Endothelial cell of umbilical vein (primary cell): Measurements from ENCODE around the gene SMCHD1. TPM values are rescaled to one million over a fixed set of nuclear protein-coding genes. Genes with fewer than 3 reads are reported as not detected.

ENCODE experiments used
- BruUV-seq: library from RNA; stranded (reverse); fragments of 400-500 nt; replicated peaks from 2 replicates; lab custom pipeline; 2021; lab: Mats Ljungman, UMichigan
- CTCF ChIA-PET: fragments of 300-600, 350-600 bp; sonication (Branson Sonifier 250); formaldehyde crosslinking; loops from one replicate; lab custom pipeline; 2021; ENCODE audit warnings: antibody characterized with exemption, inconsistent platforms; lab: Charles Lee
- POLR2A ChIA-PET: fragments of 300-600, 350-600 bp; sonication (Branson Sonifier 250); formaldehyde crosslinking; loops from one replicate; lab custom pipeline; 2021; ENCODE audit warnings: antibody characterized with exemption, inconsistent platforms; lab: Charles Lee
- DNase-seq: peaks from one replicate; pipeline ENCODE4 v3.0.0-alpha.2; 2011; ENCODE audit warnings: low read depth, low spot score
- FAIRE-seq: peaks from 2 replicates; lab custom pipeline; 2011; peaks lifted over from hg19 to GRCh38; lab: Jason Lieb, UNC
- H2AFZ ChIP-seq: 2 replicates; pipeline ENCODE4 v1.6.0; 2012; ENCODE audit warnings: low read depth, low read length, control low read depth, inconsistent platforms
- H3K27ac ChIP-seq: 2 replicates; pipeline ENCODE4 v1.5.1; 2011; ENCODE audit warnings: low read depth, mild to moderate bottlenecking, control low read depth, low read length, moderate library complexity; ENCODE audit not compliant: insufficient read depth
- H3K27me3 ChIP-seq, 2 experiments: 2 replicates each; pipeline versions ENCODE4 v1.6.0 to v1.6.1; 2011; ENCODE audit warnings: low read length in 2 of 2, mixed read lengths in 1 of 2; ENCODE audit not compliant: control insufficient read depth in 2 of 2, insufficient read depth in 2 of 2
- H3K36me3 ChIP-seq, 2 experiments: 2 replicates in 1 of 2; 3 replicates in 1 of 2; pipeline ENCODE4 v1.5.1; 2011; ENCODE audit warnings: low read length in 2 of 2, mild to moderate bottlenecking in 1 of 2, moderate library complexity in 1 of 2; ENCODE audit not compliant: control insufficient read depth in 2 of 2, insufficient read depth in 2 of 2; ENCODE audit errors: extremely low read depth in 1 of 2
- H3K4me1 ChIP-seq: 3 replicates; pipeline ENCODE4 v1.5.1; 2011; ENCODE audit warnings: mild to moderate bottlenecking, low read length; ENCODE audit not compliant: control insufficient read depth, insufficient read depth; ENCODE audit errors: extremely low read depth
- H3K4me2 ChIP-seq: 2 replicates; pipeline ENCODE4 v1.6.1; 2011; ENCODE audit warnings: low read length, control low read depth, mixed read lengths; ENCODE audit not compliant: insufficient read depth
- H3K4me3 ChIP-seq, 3 experiments: fragments of 200-600 bp in 1 of 3; sonication (generic), shearing (Covaris generic) in 1 of 3; replicated peaks in 1 of 3; 2 replicates each; pipeline ENCODE4 v1.5.1; 2011 to 2016; ENCODE audit warnings: control low read depth in 3 of 3, low read length in 3 of 3, mild to moderate bottlenecking in 2 of 3, inconsistent platforms in 1 of 3, low read depth in 1 of 3, moderate library complexity in 1 of 3; ENCODE audit not compliant: insufficient read depth in 1 of 3
- H3K79me2 ChIP-seq: 2 replicates; pipeline ENCODE4 v1.6.0; 2012; ENCODE audit warnings: low read length, inconsistent platforms; ENCODE audit not compliant: control insufficient read depth, insufficient read depth
- H3K9ac ChIP-seq: replicated peaks from 2 replicates; pipeline ENCODE3; 2011; ENCODE audit warnings: low read length, control low read depth; ENCODE audit not compliant: insufficient read depth; ENCODE audit errors: extremely low read depth
- H3K9me1 ChIP-seq: replicated peaks from 3 replicates; pipeline ENCODE4 v1.6.0; 2011; ENCODE audit warnings: mild to moderate bottlenecking, low read length; ENCODE audit not compliant: control insufficient read depth, insufficient read depth; ENCODE audit errors: extremely low read depth
- H3K9me3 ChIP-seq: replicated peaks from 2 replicates; pipeline ENCODE4 v1.5.1; 2012; ENCODE audit warnings: low read length, inconsistent platforms; ENCODE audit not compliant: control insufficient read depth, insufficient read depth
- H4K20me1 ChIP-seq: replicated peaks from 2 replicates; pipeline ENCODE3; 2011; ENCODE audit warnings: mild to moderate bottlenecking, low read length; ENCODE audit not compliant: control insufficient read depth, insufficient read depth; ENCODE audit errors: extremely low read depth
- CTCF ChIP-seq, 2 donors: IDR thresholded peaks; 1 replicate in 1 of 2; 2 replicates in 1 of 2; pipeline ENCODE4 v1.5.1; 2011; ENCODE audit warnings: low read length in 2 of 2, mild to moderate bottlenecking in 2 of 2, moderate library complexity in 2 of 2, control low read depth in 1 of 2, inconsistent platforms in 1 of 2, low read depth in 1 of 2; ENCODE audit not compliant: insufficient read depth in 1 of 2; ENCODE audit errors: extremely low read depth in 1 of 2
- EZH2 ChIP-seq: IDR thresholded peaks from 2 replicates; pipeline ENCODE4 v1.6.1; 2012; ENCODE audit warnings: borderline replicate concordance, low read depth, mild to moderate bottlenecking, moderate library complexity, low read length, inconsistent platforms; ENCODE audit not compliant: severe bottlenecking
- FOS ChIP-seq: IDR thresholded peaks from 2 replicates; pipeline ENCODE4 v1.6.1; 2011; ENCODE audit warnings: mild to moderate bottlenecking, low read length, moderate library complexity, borderline replicate concordance; ENCODE audit not compliant: insufficient read depth
- GATA2 ChIP-seq: IDR thresholded peaks from 2 replicates; pipeline ENCODE4 v1.7.0; 2011; ENCODE audit warnings: low read depth, mild to moderate bottlenecking, moderate library complexity, mixed read lengths, low read length; ENCODE audit not compliant: insufficient read length, insufficient read depth
- JUN ChIP-seq: IDR thresholded peaks from 2 replicates; pipeline ENCODE4 v1.6.1; 2011; ENCODE audit warnings: borderline replicate concordance, low read depth; ENCODE audit not compliant: insufficient read length, insufficient read depth
- MAX ChIP-seq: IDR thresholded peaks from 2 replicates; pipeline ENCODE4 v1.6.1; 2011; ENCODE audit not compliant: insufficient read depth, insufficient read length
- MYC ChIP-seq: IDR thresholded peaks from one replicate; pipeline ENCODE4 v1.6.1; 2011; ENCODE audit warnings: mild to moderate bottlenecking, low read depth, low read length
- POLR2A ChIP-seq: IDR thresholded peaks from 2 replicates; pipeline ENCODE4 v1.6.1; 2012; ENCODE audit warnings: low read depth, mild to moderate bottlenecking, control low read depth, low read length
- POLR2AphosphoS5 ChIP-seq: IDR thresholded peaks from 2 replicates; pipeline ENCODE4 v1.6.1; 2012; ENCODE audit warnings: low read depth, mild to moderate bottlenecking, control low read depth, low read length, moderate library complexity; ENCODE audit not compliant: insufficient read depth
- dilution Hi-C: fragments of 300-500 bp; cut with MboI; formaldehyde crosslinking; loops from one replicate; pipeline ENCODE4 v1.15.0; 2019; ENCODE audit warnings: low sequenced_read_pairs; ENCODE audit not compliant: extremely low pct_ligation_motif_present
- intact Hi-C: fragments of 100-400 bp; cut with micrococcal nuclease; formaldehyde crosslinking; loops from one replicate; pipeline ENCODE4 v1.10.0; 2022
- polyA plus RNA-seq, 4 experiments: library from polyadenylated mRNA; depleted of rRNA in 3 of 4; stranded (reverse) in 3 of 4; unstranded in 1 of 4; fragments of >200 nt; gene quantifications; 2 replicates each; pipeline versions ENCODE4 v1.2.1 to v1.2.3, GENCODE V29; 2011 to 2012; ENCODE audit warnings: missing spikeins in 1 of 4
- total RNA-seq: library from RNA; stranded (reverse); gene quantifications from 2 replicates; pipeline ENCODE4 v1.2.3, GENCODE V29; 2021

The SMCHD1 gene
- total and polyA plus RNA-seq, 2 donors (not counting 3 experiments of a cell fraction or from before 2014, with no cell fraction given), result 7.4 to 39.9 TPM

DNA sequence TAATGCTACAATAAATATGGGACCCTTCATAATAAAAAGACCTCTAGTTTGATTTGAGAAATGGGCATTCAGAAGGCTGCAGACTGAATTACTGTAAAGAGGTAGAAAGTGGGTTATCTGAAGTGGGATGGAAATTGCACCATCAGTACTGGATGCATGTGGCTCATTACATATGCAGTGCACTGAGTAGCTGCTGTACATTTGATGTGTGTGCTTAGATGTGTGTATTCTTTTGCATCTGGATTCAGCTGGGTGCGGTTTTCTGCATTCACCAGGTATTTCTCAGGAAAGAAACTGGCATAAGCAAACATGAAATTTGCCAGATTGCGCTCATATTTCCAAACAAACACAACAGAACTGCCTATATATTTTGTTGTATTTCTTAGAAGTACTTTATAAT lies 45.9 kb upstream of the SMCHD1 start:
- Histone ChIP-seq H2AFZ (no peak overlapping the region), H3K27me3 (no peaks in the 10 kb centered on the region), H3K4me3 (no peak overlapping the region), H3K9me3 (no peaks in the 10 kb centered on the region), H3K27ac (no peak overlapping the region), H3K36me3 (peaks cover 0 to 9% of the 10 kb centered on the region in 2 experiments), H3K4me1 (peaks cover 4% of the 10 kb centered on the region), H3K9ac (no peak overlapping the region), H4K20me1 (no peaks in the 10 kb centered on the region), H3K4me2 (no peak overlapping the region), H3K79me2 (no peaks in the 10 kb centered on the region), H3K9me1 (no peaks in the 10 kb centered on the region)
- POLR2A ChIA-PET, result no interaction called here
- TF ChIP-seq MYC, result no peak
- no peak for TF ChIP-seq CTCF (IDR thresholded peaks at IDR 0.05; ENCODE audit: extremely low read depth in 1 of 2, insufficient read depth in 1 of 2, low read depth in 1 of 2, low read length in 2 of 2)
- no peak for TF ChIP-seq FOS
- no peak for TF ChIP-seq MAX
- no peak for TF ChIP-seq POLR2A
- TF ChIP-seq JUN, result no peak
- no peak for TF ChIP-seq GATA2
- no peak for TF ChIP-seq EZH2
- TF ChIP-seq POLR2AphosphoS5, result no peak
- dilution Hi-C loops (no loop called here), intact Hi-C loops (loop anchor here (5.0 kb wide), 1 partner anchor 48 kb away; the partner anchor contains the start of gene SMCHD1)
- CTCF ChIA-PET, result no interaction called here
- no peak for DNase-seq
- BruUV-seq, result no TSS peak
- FAIRE-seq, result no peak
